OCI-M2 (cell line): Measurements from ENCODE around the gene TREH.

Experiments
- DNase-seq: peaks from one replicate; lab custom pipeline; 2025; ENCODE audit not compliant: unreplicated experiment; lab: John Stamatoyannopoulos, UW

Gene TREH

DNA sequence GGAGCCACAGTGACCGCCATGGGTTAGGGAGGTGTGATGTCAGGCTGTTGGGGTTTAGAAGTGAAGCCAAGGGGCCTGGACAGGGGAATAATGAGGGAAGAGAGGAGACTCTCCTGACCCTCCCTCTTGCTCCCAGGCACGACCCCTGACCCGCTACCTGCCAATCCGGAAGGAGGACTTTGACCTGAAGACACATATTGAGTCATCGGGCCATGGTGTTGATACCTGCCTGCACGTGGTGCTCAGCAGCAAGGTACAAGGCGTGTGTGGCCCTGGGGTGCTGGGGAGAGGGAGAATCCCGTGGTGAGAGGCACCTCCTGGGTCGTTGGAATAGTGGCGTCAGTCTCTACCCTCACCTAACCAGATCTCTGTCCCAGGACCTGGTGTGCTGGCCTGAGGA lies 29.5 kb downstream of the TREH start:
- DNase-seq = no peak

DNA sequence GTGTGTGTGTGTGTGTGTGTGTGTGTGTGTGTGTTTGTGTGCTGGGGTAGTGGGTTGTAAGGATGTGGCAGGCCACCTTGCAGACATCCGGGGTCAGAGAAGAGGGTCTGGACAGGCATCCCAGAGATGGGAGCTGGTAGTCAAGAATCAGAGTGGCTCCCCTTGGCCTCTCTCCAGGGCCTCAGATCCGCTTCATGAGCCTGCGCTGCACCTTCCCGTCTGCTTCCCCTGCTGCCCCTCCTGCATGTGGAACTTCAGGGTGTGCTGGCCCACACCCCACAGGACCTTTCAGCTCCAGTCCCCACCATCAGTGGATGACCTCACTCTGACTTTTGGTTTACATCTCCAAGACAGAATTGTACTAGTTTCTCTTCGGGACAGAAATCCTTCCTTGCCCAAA lies 31.2 kb downstream of the TREH start:
- DNase-seq = no peak

DNA sequence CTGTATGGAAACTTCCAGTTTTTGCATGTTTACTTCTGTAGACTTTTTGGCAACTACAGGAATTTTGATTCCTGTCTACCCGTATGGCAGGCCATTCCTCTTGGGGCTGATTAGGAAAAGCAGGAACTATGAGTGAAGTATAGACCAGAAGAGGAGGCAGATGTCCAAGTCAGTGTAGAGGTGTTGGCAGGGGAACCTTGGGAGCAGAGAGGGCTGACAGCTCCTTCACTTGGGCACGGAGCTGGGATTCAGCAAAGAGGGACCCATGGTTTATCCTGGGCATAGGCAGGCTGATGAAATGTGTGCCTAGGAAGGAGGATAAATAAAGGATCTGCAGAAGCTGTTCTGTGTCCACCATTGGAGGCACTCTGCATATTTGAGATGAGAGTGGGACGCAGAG lies 33.1 kb downstream of the TREH start:
- DNase-seq = no peak

DNA sequence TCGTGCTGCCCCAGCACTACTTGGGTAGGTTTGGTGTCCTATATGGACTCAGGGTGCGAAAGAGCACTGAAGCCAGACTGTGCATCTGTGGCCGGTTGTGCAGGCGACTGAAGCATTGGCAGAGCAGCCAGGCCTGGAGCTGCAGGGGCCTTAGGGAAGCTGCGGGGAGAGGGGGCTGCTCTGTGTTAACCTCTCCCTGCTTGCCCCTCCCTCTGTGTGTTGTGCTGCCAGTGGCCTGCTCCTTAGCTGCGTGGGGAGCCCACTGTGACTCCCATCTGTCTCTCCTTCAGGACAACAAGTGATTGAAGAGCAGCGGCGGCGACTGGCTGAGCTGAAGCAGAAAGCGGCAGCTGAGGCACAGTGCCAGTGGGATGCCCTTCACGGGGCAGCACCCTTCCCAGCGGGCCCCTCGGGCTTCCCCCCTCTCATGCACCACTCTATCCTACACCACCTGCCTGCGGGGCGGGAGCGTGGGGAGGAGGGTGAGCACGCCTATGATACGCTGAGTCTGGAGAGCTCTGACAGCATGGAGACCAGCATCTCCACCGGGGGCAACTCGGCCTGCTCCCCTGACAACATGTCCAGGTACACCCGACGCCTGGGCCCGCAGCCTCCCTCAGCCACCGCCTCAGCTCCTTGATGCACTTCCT lies 34.3 kb downstream of the TREH start:
- no peak for DNase-seq

DNA sequence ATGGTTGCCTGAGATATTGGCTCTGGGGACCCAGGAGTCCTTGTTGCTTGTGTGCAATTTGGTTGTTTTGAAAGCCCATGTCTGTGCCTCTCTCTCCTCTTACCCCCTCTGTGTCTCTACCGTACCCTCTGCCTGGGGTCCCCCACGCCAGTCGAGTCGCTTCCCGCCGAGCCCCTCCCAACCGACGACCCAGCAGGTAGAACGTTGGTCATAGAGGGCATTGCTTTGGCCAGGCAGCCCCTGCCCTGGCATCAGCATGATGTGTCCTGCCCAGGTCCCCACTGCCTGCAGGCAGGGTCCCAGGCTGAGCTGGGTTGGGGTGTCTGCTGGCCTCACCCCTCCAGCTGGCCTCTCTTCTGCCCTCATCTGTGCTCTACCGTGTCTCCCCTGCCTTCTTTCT lies 35.0 kb downstream of the TREH start:
- no peak for DNase-seq

DNA sequence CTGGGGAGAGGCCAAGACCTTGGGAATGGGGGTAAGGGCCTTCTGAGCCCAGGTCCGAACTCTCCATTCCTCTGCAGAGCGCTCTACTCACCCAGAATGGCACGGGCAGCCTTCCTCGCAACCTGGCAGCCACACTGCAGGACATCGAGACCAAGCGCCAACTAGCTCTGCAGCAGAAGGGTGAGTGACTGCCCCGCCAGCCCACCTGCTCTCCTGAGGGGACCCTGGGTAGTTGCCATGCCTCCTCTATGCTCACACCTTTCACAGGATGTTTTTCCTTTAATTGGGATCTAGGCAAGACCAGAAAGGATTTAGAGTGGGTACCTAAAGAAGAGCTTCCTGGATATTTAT lies 35.5 kb downstream of the TREH start:
- no peak for DNase-seq

DNA sequence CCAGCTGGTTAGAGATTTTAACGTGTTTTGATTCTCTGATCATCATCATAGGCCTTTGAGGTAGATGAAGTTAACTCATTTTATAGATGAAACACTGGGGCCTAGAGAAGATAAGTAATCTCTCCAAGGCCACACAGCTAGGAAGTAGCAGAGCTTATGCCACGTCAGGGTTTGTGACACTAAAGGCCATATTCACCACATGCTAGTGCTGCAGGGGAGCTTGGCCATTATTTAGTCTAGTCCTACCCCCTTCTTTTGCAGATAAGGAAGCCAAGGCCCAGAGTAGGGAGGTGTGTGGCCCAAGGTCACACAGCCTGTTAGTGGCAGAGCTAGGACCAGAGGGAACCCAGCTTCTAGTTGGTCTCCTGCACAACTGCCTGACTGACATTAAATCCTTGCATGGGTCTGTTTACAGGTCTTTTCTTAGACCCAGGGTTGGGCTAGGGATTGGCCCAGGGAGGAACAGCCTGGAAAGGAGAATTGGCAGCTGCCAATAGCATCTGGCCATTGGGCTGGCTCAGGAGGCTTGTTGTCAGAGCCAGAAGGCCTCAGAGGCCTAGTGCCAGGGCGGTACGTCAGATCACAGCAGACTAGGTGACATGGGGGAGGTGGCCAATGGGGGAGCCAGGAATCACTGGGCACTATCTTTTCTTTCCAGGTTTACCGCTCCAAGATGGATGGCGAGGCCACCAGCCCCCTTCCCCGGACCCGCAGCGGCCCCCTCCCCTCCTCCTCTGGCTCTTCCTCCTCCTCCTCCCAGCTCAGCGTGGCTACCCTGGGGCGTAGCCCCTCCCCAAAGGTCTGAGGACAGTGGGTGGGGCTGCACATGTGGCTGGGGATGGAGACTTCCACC lies 36.1 kb downstream of the TREH start:
- no peak for DNase-seq

DNA sequence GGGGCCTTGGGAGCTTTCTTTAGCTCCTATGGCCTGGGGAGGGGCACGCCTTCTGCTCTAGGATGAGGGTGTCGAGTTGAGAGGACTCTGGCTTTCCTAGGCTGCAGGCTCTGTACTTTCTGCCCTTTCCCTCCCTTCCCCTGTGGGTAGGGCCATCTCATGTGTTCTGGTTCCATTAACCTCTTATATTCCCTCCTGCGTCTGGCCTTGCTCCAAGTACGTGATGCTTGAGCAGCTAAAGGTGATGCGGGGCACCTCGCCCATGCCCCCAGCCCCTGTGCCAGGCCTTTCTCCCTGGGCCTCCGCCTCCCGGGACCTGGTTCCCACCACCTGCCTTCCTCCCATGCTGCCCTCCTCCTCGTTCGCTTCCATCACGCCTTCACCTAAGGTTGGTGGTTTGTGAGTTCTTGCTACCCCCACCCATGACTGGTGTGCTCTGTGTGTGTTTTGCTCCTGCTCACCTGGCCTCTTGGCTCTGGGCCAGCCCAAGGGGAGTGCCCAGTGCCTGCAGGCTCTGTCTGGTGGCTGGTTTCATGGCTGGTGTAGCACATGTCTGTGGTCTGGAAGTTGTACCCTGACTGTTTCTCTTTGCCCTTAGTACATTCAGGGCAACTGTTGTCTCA lies 37.9 kb downstream of the TREH start:
- DNase-seq = no peak

DNA sequence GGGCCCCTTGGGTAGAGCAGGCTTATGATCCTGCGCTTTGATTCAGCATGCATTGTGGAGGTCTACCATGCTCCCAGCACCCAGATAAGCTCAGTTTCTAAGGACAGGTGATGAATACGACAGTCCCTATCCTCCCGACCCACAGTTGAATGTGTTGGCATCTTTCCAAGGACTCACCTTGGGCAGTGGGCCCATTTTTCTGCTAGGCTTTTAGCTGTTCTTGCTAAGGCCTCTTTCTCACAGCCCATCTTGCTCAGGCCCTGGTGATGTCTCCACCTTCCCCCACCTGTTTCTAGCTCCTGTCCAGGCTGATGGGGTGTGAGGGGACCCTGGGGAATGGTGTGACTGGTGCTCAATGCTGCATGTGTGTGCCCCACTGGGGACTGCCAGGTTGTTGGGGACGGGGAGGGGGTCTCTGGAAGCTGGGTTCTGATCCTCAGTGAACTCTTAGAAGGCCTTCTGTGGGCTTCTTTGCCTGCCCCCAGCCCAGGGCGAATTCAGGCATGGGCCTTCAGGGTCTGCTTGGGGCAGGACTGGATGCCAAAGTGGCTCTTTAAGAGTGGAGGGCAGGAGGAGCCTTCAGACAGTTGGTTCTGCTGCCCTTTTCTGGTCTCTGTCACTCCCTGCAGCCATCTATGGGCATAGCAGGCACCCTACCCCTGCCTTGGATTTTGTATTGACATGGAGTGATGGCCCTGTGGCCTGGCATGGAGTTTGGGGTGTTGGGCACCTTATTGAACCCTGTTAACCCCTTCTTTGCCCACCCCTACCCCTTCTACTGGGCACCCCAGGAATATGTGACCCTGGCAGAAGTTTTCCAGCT lies 38.9 kb downstream of the TREH start:
- DNase-seq = no peak

DNA sequence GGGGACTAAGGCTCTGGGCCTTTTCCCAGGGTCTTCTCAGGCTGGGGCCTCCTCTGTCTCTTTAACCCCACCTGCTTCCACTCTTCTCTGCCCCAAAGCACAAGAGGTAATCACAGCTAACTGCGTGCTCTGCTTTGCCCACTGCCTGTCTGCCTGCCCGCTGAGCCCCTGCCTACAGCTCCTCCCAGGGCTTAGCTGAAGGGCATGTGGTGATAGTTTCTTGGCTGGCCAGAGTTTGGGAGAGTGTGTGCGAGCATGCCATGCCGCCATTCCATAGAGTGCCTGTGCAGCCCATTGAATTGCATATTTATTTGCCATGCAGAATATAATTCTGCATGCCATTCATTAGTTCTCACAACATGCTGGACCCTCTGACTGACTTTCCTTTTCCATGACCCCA lies 39.6 kb downstream of the TREH start:
- DNase-seq = no peak

DNA sequence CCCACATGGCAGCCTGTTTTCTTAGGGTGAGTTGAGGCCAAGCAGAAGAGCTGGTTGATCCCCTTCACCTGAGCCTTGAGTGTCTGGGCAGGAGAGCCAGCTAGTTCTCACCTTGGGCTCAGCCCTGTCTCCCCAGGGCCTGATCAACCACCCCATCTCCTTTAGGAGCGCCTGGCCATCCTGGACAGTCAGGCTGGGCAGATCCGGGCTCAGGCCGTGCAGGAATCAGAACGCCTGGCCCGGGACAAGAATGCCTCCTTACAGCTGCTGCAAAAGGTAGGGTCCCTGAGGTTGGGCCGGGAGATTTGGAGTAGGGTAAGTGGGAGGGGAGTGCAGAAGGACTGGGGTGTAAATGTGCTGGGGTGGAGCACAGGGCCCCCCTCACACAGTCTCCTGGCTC lies 40.7 kb downstream of the TREH start:
- DNase-seq = no peak

DNA sequence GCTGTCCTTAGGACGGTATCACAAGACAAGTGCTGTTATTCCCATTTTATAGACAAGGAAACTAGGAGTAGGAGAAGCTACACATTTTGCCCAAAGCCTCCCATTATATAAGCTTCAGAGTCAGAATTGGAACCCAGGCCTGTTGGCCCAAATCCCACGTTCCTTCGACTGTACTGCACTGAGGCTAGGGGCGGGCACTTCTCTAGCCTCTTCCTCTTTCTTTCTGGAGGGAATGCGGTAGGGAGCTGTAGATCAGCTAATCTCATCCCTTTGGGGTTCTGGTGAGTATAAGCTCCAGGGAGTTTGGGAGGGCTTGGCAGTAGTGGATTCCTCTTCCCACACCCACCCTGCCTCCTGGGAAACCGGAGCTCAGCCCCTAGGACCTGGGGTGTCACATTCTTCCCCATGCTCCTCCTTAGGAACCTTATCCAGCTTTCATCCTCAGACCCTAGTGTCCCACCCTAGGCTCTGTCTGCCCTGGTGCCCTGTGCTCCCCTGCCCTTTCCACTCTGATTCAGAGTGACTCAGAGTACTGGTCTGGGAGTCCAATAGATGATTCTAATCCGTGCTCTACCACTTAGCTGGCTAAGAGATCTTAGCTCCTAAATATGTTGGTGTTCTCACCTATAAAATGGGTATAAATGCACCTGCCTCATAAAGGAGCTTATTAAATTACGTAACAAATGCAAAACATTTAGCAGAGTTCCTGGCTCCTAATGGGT lies 42.7 kb downstream of the TREH start:
- DNase-seq = no peak

DNA sequence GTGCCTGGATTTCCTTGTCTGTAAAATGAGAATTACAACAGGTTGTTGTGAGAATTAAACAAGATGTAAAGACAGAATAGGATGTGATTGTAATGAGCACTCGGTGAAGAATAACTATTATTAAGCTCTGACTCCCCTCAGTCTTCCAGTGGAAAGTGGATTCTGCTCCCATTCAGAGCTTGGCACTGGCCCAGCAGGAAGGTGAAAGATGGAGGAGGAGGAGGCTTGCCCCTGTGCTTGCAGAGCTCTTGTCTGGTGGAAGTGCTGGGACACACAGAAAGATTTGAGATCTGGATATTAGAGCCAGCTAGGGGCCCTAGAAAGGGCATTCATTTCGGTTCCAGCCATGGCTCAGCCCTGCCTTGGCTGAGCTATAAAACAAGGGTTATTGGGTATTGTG lies 43.8 kb downstream of the TREH start:
- DNase-seq = no peak

DNA sequence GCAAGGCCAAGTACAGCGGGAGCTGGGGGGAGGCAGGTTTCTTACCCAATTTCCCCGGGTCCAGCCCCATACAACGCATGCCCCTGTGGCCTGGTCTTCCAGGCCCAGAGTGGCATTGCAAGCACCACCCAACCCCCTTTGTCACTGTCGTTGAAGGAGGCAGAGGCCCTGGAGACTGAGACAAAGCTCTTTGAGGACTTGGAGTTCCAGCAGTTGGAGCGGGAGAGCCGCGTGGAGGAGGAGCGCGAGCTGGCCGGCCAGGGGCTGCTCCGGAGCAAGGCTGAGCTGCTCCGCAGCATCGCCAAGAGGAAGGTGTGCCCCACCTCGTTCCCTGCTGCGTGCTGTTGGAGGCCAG lies 44.2 kb downstream of the TREH start:
- DNase-seq = no peak

DNA sequence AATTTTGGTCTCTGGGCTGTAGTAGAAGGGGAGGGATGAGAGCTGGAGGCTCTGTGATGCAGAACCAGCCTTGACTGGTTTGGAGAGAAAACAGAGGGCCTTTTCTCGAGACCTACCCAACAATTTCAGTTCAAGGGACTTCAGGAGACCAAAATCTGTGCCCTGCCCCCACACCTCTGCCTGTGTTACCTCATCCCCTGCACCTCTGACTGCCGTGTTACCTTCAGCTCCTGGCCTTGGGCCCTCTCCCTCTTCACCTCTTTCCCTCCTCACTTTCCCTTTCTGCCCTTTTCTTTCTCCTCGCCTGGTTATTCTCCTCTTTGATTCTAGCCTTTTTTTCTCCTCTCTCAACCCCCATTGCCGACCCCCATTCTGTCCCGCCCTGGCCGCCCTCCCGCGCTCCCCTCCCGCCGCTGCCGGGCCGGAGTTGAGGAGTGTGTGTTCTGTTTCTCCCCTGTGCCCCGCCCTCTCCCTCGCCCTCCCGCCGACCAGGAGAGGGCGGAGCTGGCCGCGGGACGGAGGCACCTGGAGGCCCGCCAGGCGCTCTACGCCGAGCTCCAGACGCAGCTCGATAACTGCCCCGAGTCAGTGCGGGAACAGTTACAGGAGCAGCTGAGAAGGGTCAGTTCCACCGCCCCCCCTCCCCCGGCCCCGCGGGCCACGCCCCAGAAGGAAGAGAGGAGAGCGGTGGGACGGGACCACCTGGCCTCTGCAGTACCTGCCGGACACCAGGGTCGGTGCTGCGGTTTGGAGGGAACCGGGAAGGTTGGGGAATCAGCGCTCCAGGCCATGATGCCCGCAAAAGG lies 44.8 kb downstream of the TREH start:
- no peak for DNase-seq

DNA sequence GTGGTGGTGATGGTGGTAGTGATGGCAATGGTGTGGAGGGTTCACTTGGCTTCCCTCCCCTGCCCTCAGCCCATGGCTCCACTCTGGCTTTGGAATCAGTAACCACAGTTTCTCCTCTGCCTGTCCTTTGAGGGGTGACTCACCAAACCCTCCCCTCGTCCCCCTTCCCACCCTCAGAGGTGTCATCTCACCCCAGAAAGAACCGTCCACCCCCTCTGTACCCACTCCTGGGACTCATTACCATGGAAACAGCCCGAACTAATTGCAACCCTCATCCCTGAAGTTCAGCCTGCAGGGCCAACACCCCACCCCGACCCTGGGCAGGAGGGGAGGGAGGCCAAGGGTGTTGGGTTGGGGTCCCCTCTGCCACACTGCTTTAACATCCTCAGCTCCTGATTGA lies 45.5 kb downstream of the TREH start:
- no peak for DNase-seq

DNA sequence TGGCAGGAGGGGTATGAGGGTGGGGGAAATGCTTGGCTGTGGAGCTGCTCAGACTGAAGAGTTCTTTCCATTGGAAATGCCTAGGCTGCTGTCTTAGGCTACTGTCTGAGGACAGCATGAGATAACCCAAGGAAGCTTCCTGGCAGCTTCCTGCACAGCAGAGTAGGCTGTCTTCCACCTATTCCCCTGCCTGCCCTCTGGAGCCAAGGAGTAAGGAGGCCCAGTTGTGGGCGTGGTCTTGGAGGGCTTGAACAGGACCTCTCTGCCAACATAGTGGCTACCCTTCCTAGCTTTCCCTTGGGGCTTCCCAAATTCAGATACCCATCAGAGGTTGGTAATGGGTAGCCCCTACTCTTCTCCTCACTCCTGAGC lies 46.1 kb downstream of the TREH start:
- no peak for DNase-seq

DNA sequence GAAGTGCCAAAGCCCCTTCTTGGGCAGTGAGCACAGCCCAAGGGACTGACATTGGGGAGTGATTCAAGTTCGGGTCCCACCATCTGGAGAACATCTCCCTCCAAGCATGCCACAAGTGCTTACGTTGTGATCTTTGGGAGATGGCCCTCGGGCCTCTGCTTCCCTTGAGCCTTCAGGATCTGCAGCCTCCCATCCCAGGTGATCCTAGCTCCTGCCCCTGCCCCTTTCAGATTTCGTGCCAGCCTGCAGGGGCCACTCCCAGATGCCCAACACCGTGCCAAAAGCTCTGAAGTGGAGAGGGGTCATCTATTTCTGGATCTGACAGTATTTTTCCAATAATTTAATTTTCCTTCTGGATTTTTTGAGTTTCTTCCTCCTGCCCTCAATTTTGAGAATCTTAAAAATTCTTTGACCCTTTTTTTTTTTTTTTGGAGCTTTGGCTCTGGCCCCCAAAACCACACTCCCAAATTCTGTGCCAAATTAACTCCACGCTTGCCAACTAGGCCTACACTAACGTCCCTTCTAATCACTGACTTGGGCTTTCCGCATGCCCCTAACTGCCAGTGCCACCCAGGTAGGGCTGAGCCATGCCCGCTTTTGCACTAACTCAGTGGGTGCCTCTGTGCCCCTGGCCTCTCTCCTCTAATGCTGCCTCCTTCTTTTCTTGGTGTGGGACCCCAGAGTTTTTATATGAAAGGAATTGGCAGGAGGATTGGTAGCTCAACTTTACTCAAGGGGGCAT lies 46.7 kb downstream of the TREH start:
- DNase-seq = no peak

DNA sequence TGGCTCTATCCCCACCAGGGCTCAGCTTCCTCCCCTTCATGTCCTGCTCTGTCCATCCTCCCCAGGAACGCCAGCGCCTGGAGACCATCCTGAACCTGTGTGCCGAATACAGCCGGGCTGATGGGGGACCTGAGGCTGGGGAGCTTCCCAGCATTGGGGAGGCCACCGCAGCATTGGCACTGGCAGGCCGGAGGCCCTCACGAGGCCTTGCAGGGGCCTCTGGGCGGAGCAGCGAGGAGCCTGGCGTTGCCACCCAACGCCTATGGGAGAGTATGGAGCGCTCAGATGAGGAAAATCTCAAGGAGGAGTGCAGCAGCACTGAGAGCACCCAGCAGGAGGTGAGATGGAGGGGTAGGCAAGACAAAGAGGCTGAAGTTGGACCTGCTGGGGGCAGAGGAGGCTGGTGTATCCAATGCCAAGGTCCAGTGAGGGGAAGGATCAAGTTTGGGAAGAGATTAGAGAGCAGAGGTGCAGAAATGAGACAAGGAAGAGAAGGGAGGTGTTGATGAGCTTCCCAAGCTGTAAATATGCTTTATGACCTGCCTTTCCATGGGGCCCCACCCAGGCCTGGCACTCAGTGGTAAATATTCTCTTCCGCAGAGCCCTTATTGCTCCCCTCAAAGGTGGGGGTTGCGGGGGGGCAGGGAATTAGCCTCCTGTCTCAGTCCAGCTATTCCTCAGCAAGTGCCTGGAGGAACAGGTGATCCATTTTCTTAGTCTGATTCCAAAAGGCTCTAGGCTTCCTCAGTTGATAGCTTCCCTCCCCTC lies 48.1 kb downstream of the TREH start:
- DNase-seq = no peak
